HL-60 (cell line): Measurements from ENCODE around the gene NR2F6.
A peak's percentile ranks its signal among the peaks of the same experiment; 100 is the strongest.
"Not testable (repeated sequence)": the region's sequence is repeated elsewhere in the genome, so short reads cannot be mapped to it uniquely, and the experiment has no call there.

Experiments
- DNase-seq, 2 experiments: peaks; one replicate each; pipeline ENCODE4 v3.0.0-alpha.2; 2010 to 2020; ENCODE audit warnings: low read depth in 1 of 2, low spot score in 1 of 2
- H3K27ac ChIP-seq: fragments of 250-450 bp; sonication (Bioruptor Pico); replicated peaks from 2 replicates; pipeline ENCODE4 v1.5.1; 2020; ENCODE audit warnings: mild to moderate bottlenecking, moderate library complexity
- H3K27me3 ChIP-seq: fragments of 250-450 bp; sonication (Bioruptor Pico); 2 replicates; pipeline ENCODE4 v1.5.1; 2021; ENCODE audit warnings: mild to moderate bottlenecking, moderate library complexity; ENCODE audit not compliant: insufficient read depth, poor library complexity, severe bottlenecking
- H3K4me3 ChIP-seq: replicated peaks from 2 replicates; pipeline ENCODE4 v1.5.1; 2011; ENCODE audit warnings: mild to moderate bottlenecking, control low read depth, low read length; ENCODE audit not compliant: insufficient read depth
- CTCF ChIP-seq: IDR thresholded peaks from one replicate; pipeline ENCODE4 v1.5.1; 2011; ENCODE audit warnings: low read length, control low read depth, inconsistent platforms; ENCODE audit not compliant: insufficient read depth
- GABPA ChIP-seq: IDR thresholded peaks from 2 replicates; pipeline ENCODE4 v1.6.1; 2012; ENCODE audit warnings: low read depth
- POLR2AphosphoS5 ChIP-seq: IDR thresholded peaks from 2 replicates; pipeline ENCODE4 v1.6.1; 2012; ENCODE audit warnings: low read depth
- SPI1 ChIP-seq: IDR thresholded peaks from 2 replicates; pipeline ENCODE4 v1.6.1; 2012; ENCODE audit warnings: low read depth, mild to moderate bottlenecking, borderline replicate concordance
- TF ChIP-seq, protein P1 (sequence below): IDR thresholded peaks from 2 replicates; pipeline ENCODE4 v1.6.1; 2012; ENCODE audit warnings: low read depth; ENCODE audit not compliant: insufficient replicate concordance

NR2F6 gene

DNA sequence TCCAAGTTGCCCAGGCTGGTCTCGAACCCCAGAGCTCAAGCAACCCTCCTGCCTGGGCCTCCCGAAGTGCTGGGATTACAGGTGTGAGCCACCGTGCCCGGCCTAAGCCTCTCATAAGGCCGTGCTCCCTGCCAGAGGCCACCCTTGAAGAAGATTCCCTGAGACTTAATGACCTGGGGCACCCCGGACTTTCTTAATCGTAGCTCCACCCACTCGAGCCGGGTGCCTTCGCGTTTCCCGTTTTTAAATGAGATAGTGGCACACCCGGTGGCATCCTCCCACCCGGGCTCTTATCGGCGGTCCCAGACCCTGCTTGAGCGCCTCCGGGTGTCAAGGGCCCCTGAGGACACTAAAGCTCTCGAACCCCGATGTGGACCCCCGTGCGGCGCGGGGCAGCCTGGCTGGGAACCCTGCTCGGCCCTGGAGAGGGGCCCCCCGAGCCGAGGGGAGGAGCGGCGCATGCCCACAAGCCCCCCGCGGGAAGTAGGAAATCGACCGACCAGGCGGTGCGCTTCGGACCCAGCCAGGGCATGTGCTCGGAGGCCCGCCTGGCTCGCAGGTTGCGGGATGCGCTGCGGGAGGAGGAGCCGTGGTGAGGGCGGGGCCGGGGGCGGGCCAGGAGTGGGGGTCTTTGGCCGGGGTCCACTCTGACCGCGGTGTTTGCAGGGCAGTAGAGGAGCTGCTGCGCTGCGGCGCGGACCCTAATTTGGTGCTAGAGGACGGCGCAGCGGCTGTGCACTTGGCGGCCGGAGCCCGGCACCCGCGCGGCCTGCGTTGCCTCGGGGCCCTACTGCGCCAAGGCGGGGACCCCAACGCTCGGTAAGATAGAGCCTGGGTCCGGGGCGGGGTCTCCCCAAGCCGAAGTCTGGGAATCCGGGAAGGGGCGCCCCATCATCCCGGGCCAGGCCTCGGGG lies 35.9 kb upstream of the NR2F6 start, which contains the start of gene ANKLE1:
Gene ANKLE1, plus strand, starts transcription at position 511 of the 914 bp plus-strand sequence. Its CDS starts 20 bp downstream, at position 531.
- DNase-seq: peak; percentile 77 to 89
- Histone ChIP-seq H3K4me3 (peak within 1 kb of the TSS; percentile 66), H3K27ac (peak within 1 kb of the TSS; percentile 76), H3K27me3 (no peaks in the 10 kb centered on the region)
- TF ChIP-seq, protein P1, sequence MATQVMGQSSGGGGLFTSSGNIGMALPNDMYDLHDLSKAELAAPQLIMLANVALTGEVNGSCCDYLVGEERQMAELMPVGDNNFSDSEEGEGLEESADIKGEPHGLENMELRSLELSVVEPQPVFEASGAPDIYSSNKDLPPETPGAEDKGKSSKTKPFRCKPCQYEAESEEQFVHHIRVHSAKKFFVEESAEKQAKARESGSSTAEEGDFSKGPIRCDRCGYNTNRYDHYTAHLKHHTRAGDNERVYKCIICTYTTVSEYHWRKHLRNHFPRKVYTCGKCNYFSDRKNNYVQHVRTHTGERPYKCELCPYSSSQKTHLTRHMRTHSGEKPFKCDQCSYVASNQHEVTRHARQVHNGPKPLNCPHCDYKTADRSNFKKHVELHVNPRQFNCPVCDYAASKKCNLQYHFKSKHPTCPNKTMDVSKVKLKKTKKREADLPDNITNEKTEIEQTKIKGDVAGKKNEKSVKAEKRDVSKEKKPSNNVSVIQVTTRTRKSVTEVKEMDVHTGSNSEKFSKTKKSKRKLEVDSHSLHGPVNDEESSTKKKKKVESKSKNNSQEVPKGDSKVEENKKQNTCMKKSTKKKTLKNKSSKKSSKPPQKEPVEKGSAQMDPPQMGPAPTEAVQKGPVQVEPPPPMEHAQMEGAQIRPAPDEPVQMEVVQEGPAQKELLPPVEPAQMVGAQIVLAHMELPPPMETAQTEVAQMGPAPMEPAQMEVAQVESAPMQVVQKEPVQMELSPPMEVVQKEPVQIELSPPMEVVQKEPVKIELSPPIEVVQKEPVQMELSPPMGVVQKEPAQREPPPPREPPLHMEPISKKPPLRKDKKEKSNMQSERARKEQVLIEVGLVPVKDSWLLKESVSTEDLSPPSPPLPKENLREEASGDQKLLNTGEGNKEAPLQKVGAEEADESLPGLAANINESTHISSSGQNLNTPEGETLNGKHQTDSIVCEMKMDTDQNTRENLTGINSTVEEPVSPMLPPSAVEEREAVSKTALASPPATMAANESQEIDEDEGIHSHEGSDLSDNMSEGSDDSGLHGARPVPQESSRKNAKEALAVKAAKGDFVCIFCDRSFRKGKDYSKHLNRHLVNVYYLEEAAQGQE: peak; percentile 12
- peak; percentile 84 for TF ChIP-seq SPI1
- no peak for TF ChIP-seq CTCF
- peak; percentile 69 for TF ChIP-seq POLR2AphosphoS5
- no peak for TF ChIP-seq GABPA

DNA sequence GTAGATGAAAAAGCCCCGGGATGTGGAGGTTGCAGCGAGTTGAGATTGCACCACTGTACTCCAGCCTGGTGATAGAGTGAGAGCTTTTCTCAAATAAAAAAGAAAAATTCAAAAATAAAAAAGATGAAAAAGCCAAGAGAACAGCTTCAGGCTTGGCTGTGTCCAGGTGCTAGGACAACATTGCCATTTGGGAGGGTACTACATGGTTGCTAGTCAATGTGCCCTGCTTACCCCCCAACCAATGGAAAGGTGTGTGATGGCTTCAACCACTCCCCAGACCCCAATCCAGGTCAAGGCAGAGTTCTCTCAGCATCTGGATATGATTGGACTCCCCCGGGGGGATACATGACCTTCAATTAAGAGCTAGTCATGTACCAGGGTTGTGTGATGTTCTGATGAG lies 33.7 kb upstream of the NR2F6 start:
- DNase-seq: no peak
- Histone ChIP-seq H3K4me3 (no peak overlapping the region), H3K27ac (no peak overlapping the region), H3K27me3 (no peaks in the 10 kb centered on the region)
- TF ChIP-seq POLR2AphosphoS5 (no peak), CTCF (no peak), SPI1 (no peak), GABPA (no peak)
- TF ChIP-seq, protein P1: no peak

- H3K27me3 ChIP-seq: no peaks in the 10 kb centered on the region
- H3K4me3 ChIP-seq: no peak overlapping the region
- H3K27ac ChIP-seq: no peak overlapping the region
- no peak for DNase-seq
- TF ChIP-seq SPI1 (no peak), POLR2AphosphoS5 (no peak), CTCF (no peak), GABPA (no peak)
- TF ChIP-seq, protein P1: no peak
Observed at GRCh38 chr19:17275441-17276175, 29.9 kb upstream of the NR2F6 start.

GRCh38 chr19:17274892-17275291 lies 29.2 kb upstream of the NR2F6 start:
- H3K4me3 ChIP-seq, H3K27ac ChIP-seq, DNase-seq, H3K27me3 ChIP-seq: not testable (repeated sequence)
